Stimulated activated CD4-positive, alpha-beta T cell treated with anti-CD3 and anti-CD28 coated beads, Interleukin-15, amount 100 ng/mL, for 1 hour (primary cell): Measurements from ENCODE around the gene PPP1R16B.
A peak's percentile ranks its signal among the peaks of the same experiment; 100 is the strongest.
"Not testable (repeated sequence)": the region's sequence is repeated elsewhere in the genome, so short reads cannot be mapped to it uniquely, and the experiment has no call there.

ENCODE experiments used
- DNase-seq, 2 donors: peaks; one replicate each; pipeline ENCODE4 v3.0.0-alpha.2; 2020; ENCODE audit warnings: low read depth in 1 of 2, low spot score in 1 of 2

The PPP1R16B gene

DNA sequence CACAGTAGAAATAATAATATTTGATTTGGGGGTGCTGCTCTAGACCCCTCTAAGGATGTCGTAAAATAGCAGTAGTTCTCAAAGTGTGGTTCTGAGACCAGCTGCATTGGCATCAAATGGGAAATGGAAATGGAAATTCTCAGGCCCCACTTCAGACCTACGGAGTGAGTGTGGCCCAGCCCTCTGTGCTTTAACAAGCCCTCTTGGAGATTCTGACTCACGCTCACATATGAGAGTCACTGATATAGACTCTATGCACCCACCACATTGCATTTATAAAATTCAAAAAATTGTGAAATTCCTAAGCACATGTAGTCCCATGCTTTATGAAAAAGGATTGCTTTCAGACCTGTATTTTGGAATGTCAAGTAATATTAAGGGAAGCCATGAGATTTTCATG lies 14.2 kb upstream of the PPP1R16B start:
- DNase-seq: no peak

DNA sequence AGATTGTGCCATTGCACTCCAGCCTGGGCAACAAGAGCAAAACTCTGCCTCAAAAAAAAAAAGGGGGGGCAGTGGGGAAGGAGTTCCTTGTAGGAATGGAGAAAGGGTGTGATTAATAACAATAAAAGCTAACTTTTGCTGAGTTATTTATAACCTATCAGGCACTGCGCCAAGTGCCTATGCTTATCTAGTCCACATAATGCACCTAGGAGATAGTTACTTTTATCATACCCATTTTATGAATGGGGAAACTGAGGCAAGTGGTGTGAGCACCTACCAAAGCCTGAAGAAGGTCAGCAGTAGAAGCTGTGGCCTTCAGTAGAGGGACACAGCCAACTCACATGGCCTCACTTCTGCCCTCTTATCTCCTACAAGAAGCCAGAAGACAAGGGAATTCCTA lies 13.6 kb upstream of the PPP1R16B start:
- no peak for DNase-seq

DNA sequence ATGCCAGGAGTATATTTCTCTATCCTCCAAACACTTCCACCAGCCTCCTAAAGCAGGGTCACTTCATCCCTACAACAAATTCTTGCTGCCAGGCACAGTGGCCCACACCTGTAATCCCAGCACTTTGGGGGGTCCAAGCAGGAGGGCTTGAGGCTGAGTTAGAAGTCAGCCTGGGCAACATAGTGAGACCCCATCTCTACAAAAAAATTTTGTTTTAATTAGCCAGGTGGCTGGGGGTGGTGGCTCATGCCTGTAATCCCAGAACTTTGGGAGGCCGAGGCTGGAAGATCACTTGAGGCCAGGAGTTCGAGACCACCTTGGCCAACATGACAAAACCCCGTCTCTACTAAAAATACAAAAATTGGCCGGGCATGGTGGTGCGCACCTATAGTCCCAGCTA lies 11.4 kb upstream of the PPP1R16B start:
- not testable (repeated sequence) for DNase-seq

GRCh38 chr20:38798266-38798665 lies 7.2 kb upstream of the PPP1R16B start:
- no peak for DNase-seq

- no peak for DNase-seq
These were observed 6.3 kb upstream of the PPP1R16B start for GRCh38 chr20:38799203-38799602.

DNA sequence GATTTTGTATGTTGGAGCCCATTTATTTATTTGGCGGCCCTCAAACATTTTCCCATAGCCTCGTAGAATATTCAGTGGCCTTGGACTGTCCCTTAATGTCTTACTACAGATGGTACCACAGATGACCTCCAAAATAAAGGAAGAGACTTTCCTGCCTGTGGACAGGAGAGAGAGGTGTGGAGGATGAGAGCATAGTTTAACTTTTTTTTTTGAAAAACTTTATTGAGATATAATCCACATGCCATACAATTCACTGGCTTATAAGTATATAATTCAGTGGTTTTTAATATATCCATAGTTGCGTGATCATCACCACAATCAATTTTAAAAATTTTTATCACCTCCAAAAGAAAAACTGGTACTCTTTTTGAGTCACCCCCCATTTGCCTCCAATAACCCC lies 4.6 kb upstream of the PPP1R16B start:
- no peak for DNase-seq

GRCh38 chr20:38804221-38804620 lies 1.3 kb upstream of the PPP1R16B start:
- DNase-seq: no peak

DNA sequence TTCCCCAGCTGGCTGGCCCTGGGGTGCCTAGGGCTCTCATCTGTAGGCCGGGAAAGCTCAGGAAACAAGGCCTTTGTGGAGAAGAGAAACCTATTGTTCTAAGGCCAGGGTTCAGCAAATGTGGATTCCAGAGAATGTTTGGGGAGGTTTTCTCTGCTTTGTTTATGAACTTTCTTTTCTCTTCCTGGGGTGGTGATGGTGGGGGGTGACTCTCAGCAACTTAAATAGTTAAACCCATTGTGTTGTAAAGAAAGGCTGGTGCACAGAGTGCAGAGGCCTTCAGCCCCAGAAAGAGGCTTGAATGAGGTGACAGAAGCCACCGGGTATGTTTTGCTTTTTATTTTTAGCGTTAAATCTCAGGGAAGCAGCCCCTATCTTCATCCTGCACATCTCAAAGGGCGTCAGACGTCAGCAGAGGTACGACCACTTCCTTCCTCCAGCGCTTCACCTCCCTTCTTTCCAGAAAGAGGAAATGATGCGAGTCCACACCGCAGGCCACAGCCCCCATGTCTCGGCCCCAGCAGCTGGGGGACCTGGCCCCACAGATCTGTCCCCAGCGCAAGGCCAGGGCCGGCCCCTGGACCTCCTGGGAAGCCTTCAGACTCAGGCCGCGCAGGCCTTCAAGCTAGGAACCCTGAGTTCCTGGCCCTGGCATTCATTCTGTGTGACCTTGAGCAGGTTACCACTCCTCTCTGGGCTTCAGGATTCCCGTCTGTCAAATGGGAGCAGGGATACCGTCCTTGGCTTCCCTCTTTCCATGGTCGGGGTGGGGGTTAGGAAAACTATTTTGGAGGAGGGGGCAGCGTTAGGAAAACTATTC lies 605 bp upstream of the PPP1R16B start:
- DNase-seq: peak in 1 of 2 donors; percentile 52

DNA sequence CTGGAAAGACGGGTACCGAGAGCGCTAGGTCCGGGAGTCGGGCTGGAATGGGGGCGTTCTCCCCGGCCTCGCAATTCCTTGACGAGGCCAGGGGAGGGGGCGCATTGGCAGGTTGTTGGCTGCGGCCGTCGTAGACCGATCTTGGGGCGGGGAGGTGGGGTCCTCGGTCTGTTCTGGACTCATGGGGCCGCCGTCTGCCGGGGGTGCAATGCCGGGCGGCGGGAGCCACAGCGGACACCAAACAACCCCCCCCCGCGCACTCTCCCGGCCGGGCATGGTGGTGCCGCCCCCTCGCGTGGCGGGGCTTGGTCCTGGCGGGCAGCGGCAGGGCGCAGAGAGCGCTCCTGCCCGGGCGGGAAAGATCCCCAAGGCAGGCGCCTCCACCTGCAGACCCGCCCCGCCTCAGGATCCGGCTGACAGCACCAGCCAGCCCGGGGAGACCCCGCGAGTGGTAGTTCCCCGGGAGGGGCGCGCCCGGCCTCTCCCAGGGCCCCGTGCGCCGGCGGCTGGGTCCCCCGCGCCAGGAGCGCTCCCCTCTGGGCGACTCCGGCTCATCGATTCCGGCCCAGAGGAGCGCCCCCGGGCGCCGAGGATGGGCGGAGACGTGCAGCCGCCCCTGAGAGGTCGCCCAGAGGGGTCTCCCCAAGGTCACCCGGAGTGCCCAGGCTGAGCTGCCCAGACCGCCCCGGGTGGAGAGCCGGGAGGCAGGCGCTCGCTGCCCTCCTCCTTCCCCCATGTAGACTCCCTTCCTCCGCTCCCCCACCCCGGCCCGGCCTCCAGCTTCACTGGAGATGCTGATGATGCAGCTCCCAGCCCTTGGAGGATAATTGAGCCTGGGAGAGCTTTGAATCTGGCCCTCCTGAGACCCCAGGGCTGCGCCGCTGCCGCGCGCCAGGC lies 709 bp downstream of the PPP1R16B start:
- DNase-seq: peak; percentile 10 to 28

DNA sequence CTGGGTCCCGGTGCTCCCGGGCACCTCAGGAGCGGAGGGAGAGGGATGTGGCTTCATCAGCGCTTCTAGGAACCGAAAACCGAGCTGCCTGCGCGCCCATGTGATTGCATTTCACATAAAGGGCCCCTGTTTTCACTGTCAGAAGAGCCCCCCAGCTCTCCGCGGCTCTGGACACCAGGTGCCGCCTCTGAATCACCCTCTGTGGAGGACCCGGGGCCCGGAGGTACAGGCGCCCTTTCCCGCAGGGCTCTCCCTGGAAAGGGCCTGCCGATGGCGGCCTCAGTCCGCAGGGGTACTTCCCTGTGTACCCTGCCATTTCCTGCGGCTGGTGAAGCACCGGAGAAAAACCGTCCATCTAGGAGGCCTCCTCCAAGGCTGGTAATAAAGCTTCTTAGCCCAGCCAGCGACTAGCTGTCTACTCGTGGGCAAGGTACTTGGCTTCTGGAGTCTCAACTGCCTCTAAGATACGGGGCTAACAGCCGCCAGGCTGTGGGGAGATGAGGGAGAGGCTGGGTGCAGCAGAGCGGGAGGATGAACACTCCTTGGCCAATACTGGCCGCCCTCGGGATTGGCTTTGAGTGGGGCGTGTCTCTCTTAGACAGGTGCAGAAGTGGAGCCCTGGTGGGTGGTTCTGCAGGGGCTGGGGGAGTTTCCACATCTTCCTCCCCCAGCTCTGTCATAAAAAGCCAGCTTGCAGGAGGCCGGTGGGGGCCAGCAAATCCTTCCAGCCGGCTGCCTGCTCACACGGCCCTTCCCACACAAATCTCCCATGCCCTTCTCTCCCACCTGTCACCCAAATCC lies 1.6 kb downstream of the PPP1R16B start:
- DNase-seq: peak; percentile 8 to 26

DNA sequence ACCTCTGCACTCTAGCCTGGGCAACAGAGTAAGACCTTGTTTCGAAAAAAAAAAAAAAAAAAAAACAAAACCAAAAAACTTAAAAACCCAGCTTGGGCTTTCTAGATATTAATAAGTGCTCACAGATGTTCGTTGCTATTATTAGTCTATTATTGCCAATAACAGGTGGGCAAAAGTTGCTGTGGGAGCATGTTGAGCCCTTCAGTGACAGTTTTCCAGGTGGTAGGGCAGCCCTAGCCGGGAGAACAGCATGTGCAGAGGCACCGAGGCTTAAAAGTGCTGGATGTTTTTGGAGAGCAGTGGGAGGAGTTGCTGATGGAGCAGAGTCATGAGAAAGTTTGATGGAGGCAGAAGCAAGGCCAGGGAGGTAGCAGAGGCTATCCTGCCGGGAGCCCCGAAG lies 4.4 kb downstream of the PPP1R16B start:
- DNase-seq: no peak

- DNase-seq: no peak
These were observed 5.6 kb downstream of the PPP1R16B start for GRCh38 chr20:38810926-38811630.

DNA sequence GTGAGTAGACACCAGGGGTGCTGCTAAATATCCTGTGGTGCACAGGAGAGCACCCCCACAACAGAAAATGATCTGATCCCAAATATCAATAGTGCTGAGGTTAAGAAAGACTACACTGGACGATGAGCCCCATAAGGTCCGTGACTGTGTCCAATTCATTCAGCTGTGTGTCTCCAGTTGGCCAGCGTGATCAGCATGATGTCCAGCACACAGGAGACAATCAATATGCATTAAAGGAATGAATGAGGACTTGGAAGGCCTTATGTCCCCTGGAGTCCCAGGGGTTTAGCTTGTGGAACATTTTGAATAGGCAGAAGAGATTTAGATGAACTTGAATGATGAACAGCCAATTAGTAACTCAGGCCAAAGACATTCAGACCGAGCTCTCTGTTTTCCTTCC lies 6.3 kb downstream of the PPP1R16B start:
- no peak for DNase-seq

GRCh38 chr20:38812182-38812581 lies 6.7 kb downstream of the PPP1R16B start:
- DNase-seq: no peak

DNA sequence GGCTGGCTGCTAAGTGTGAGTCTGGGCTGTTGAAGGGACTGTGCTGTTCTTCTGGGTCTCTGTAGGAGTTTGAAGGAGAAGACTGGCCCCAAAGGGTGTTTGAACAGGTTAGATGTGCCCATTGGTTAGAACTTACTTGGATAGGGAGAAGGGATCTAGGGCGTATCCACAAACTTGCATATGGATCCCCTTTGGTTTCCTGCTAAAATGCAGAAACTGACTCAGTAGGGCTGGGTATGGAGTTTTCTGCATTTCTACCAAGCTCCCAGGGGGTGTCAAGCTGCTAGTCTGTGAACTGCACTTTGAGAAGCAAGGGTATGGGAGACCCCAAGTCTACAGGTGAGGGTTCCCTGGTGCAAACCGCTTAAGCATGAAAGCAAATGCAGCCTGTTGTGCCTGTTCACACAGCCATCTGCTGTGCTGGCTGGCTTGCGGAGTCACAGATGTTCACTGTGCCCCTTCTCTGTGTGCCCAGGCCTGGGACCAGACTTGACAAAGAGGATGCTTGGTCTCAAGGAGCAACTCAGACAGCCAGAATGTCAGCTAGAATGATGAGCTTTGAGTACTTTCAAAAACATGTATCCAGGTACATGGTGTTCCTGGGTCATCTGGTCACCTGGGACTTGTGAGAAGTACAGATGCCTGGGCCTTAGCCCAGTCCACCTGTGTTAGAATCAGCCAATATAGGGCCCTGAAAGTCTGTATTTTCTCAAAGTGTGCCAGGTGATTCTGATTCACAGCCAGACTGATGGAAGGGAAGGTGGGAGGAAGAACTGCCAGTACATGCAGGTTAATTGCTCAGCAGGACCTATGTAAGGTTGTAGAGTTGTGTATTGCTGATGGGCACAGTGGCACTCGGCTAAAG lies 7.4 kb downstream of the PPP1R16B start:
- no peak for DNase-seq

DNA sequence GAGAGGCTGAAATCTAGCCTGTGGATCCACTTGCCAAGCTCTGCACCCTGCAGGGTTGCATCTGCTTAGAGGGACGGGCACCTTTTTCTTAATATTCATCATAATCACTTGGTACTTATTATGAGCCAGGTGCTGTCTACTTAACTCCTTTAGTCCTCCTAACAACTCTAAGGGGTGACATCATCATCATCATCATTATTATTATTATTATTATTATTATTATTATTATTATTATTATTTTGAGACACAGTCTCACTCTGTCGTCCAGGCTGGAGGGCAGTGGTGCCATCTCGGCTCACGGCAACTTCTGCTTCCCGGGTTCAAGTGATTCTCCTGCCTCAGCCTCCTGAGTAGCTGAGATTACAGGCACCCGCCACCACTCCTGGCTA lies 8.1 kb downstream of the PPP1R16B start:
- not testable (repeated sequence) for DNase-seq

DNA sequence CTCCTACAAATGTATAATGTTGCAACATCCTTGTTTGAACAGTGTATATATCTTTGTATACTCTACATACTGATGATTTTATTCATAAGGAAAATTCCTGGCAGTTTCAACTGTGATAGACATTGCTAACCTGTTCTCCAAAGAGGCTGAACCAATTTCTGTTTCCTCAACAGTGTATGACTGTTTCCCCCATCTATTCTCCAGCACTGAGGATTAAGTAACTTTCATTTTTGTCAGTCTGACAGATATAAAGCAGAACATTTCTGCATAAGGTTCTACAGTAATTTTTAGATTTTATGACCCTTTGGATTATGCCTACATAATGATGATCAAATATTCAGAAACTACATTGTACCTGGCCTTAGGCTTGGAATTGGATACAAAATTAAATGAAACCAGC lies 9.9 kb downstream of the PPP1R16B start:
- no peak for DNase-seq

DNA sequence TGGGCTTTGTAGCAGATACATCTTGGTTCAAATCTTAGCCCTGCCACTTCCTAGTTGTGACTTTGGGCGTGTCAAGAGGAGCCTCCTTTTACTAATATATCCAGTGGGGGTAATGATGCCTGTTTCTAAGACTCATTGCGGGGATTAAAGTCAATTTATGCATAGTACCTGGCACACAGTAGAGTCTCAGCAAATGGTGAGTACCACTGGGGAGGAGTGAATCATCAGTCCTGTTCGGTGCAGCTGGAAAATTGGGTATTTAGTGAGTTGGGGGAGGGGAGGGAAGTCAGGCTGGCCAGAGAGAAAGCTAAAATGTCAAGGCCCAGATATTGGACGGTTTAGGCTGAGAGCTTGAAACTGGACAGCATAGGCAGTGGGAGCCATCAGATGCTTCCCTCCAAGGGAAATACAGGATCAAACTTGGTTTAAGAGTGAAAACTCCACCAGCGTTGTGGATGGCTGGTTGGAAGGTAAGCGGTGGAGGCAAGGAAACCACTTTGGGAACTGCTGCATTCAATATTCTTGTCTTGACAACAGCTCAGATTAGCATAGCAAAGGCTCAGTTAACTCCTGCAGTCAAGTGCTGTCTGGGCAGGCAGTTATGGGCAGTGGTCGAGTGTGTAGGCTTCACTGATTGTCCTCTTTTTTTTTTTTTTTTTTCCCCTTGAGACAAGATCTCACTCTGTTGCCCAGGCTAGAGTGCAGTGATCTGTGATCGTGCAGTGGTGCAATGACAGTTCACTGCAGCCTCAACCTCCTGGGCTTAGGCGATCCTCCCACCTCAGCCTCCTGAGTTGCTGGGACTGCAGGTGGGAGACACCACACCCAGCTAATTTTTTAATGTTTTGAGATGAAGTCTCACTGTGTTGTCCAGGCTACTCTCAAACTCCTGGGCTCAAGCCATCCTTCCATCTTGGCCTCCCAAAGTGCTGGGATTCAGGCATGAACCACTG lies 12.9 kb downstream of the PPP1R16B start:
- DNase-seq: no peak

DNA sequence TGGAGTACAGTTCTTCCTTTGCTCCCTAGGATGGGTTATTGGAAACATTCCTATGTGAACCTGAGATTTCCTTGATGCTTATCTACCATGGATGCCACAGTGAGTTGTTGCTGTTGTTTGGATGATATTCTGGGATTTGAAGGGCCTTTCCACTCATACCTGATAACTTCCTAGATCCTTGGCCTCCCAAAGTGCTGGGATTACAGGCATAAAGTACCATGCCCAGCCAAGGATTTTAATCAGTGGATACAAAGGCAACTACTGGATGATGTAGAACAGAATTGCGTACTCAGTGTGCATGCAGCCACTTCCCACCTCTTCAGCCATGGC lies 20.0 kb downstream of the PPP1R16B start:
- DNase-seq: no peak
